Panc1 (cell line): ENCODE measurements around the gene FAM210B. TPM values are rescaled to one million over a fixed set of nuclear protein-coding genes. Genes with fewer than 3 reads are reported as not detected.

Source experiments
- ATAC-seq: fragments of 200-7000 bp; cut with Tn5 transposase; 2 replicates; pipeline ENCODE4 v1.9.1; 2020; ENCODE audit warnings: mild to moderate bottlenecking, moderate library complexity
- BruUV-seq: library from RNA; stranded (reverse); fragments of 400-500 nt; replicated peaks from 2 replicates; lab custom pipeline; 2021; lab: Mats Ljungman, UMichigan
- CTCF ChIA-PET: fragments of 300-600 bp; sonication (Branson Sonifier 250); formaldehyde crosslinking; loops from one replicate; lab custom pipeline; 2022; ENCODE audit warnings: antibody characterized with exemption; lab: Charles Lee
- POLR2A ChIA-PET: fragments of 300-600 bp; sonication (Branson Sonifier 250); formaldehyde crosslinking; loops from one replicate; lab custom pipeline; 2022; ENCODE audit warnings: antibody characterized with exemption; lab: Charles Lee
- DNase-seq: peaks from one replicate; pipeline ENCODE4 v3.0.0-alpha.2; 2010; ENCODE audit warnings: low read depth, low spot score
- H3K27ac ChIP-seq: 2 replicates; pipeline ENCODE4 v1.5.1; 2011; ENCODE audit warnings: mild to moderate bottlenecking, low read length, inconsistent platforms
- H3K27me3 ChIP-seq: fragments of 200-500 bp; sonication (Bioruptor generic); 2 replicates; pipeline ENCODE4 v1.6.0; 2014; ENCODE audit warnings: low read length, inconsistent platforms; ENCODE audit not compliant: control insufficient read depth, insufficient read depth
- H3K36me3 ChIP-seq: fragments of 200-500 bp; sonication (Bioruptor generic); 2 replicates; pipeline ENCODE4 v1.5.1; 2014; ENCODE audit warnings: inconsistent platforms, mild to moderate bottlenecking, low read length, moderate library complexity; ENCODE audit not compliant: control insufficient read depth, insufficient read depth
- H3K4me1 ChIP-seq: 2 replicates; pipeline ENCODE4 v1.5.1; 2011; ENCODE audit warnings: inconsistent platforms, mild to moderate bottlenecking, low read length, moderate library complexity; ENCODE audit not compliant: control insufficient read depth, insufficient read depth
- H3K4me3 ChIP-seq, 2 experiments: 2 replicates each; pipeline ENCODE4 v1.5.1; 2011 to 2012; ENCODE audit warnings: low read depth in 2 of 2, low read length in 2 of 2, mild to moderate bottlenecking in 2 of 2, inconsistent platforms in 1 of 2, moderate library complexity in 1 of 2
- H3K9me3 ChIP-seq: fragments of 200-500 bp; sonication (Bioruptor generic); 2 replicates; pipeline ENCODE4 v1.5.1; 2014; ENCODE audit warnings: low read depth, mild to moderate bottlenecking, inconsistent platforms, low read length, moderate library complexity; ENCODE audit not compliant: control insufficient read depth, insufficient read depth
- POLR2AphosphoS5 ChIP-seq: IDR thresholded peaks from 2 replicates; pipeline ENCODE4 v1.6.1; 2012; ENCODE audit warnings: mild to moderate bottlenecking, low read depth, low read length, moderate library complexity
- SIN3A ChIP-seq: IDR thresholded peaks from 2 replicates; pipeline ENCODE4 v1.6.1; 2012; ENCODE audit warnings: low read depth, mild to moderate bottlenecking, low read length, moderate library complexity, borderline replicate concordance; ENCODE audit not compliant: insufficient read depth
- TCF7L2 ChIP-seq: IDR thresholded peaks from 2 replicates; pipeline ENCODE4 v1.6.1; 2011; ENCODE audit warnings: mild to moderate bottlenecking, low read depth, low read length, inconsistent platforms
- in situ Hi-C: cut with HindIII; loops from 2 replicates; pipeline ENCODE4 v1.10.0; 2016; ENCODE audit warnings: low sequenced_read_pairs, low pct_unique_long_range_greater_than_20kb
- intact Hi-C: fragments of 100-400 bp; cut with micrococcal nuclease; formaldehyde crosslinking; loops from one replicate; pipeline ENCODE4 v1.10.0; 2022; ENCODE audit not compliant: unreplicated experiment
- total RNA-seq: library from RNA; stranded (reverse); gene quantifications from one replicate; pipeline ENCODE4 v1.2.1, GENCODE V29; 2021; ENCODE audit not compliant: unreplicated experiment
- TF ChIP-seq, protein P1 (sequence below), 2 experiments: IDR thresholded peaks; 2 replicates each; pipeline ENCODE4 v1.6.1; 2011 to 2012; ENCODE audit warnings: low read depth in 2 of 2, control low read depth in 1 of 2, low read length in 1 of 2, mild to moderate bottlenecking in 1 of 2, moderate library complexity in 1 of 2; ENCODE audit not compliant: insufficient read depth in 1 of 2
- TF ChIP-seq, protein P2 (sequence below): fragments of 450-650 bp; IDR thresholded peaks from 2 replicates; pipeline ENCODE4 v1.5.1; 2017; ENCODE audit warnings: mild to moderate bottlenecking

Gene FAM210B
- total RNA-seq, 1 experiment from 2014 or later, result 10.8 TPM

DNA sequence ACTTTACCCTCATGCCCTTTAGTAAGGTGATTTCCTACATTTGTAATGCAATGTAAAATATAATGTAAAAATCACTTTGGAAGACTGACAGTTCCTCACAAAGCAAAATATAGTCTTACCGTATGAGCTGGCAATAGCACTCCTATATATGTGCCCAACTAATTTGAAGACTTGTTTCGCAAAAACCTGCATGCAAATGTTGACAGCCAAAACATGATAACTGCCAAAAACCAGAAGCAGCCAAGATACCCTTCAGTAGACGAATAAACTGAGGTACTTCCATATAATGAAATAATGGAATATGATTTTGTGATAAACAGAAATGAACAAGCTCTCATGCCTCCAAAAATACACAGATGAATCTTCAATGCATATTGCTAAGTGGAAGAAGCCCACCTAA is 19.6 kb downstream of the FAM210B start:
- ATAC-seq (no peak), DNase-seq (no peak)
- Histone ChIP-seq H3K27me3 (no peaks in the 10 kb centered on the region), H3K4me1 (no peaks in the 10 kb centered on the region), H3K36me3 (peaks cover 44% of the 10 kb centered on the region), H3K4me3 (no peak overlapping the region), H3K27ac (no peak overlapping the region), H3K9me3 (no peaks in the 10 kb centered on the region)
- TF ChIP-seq, protein P1, sequence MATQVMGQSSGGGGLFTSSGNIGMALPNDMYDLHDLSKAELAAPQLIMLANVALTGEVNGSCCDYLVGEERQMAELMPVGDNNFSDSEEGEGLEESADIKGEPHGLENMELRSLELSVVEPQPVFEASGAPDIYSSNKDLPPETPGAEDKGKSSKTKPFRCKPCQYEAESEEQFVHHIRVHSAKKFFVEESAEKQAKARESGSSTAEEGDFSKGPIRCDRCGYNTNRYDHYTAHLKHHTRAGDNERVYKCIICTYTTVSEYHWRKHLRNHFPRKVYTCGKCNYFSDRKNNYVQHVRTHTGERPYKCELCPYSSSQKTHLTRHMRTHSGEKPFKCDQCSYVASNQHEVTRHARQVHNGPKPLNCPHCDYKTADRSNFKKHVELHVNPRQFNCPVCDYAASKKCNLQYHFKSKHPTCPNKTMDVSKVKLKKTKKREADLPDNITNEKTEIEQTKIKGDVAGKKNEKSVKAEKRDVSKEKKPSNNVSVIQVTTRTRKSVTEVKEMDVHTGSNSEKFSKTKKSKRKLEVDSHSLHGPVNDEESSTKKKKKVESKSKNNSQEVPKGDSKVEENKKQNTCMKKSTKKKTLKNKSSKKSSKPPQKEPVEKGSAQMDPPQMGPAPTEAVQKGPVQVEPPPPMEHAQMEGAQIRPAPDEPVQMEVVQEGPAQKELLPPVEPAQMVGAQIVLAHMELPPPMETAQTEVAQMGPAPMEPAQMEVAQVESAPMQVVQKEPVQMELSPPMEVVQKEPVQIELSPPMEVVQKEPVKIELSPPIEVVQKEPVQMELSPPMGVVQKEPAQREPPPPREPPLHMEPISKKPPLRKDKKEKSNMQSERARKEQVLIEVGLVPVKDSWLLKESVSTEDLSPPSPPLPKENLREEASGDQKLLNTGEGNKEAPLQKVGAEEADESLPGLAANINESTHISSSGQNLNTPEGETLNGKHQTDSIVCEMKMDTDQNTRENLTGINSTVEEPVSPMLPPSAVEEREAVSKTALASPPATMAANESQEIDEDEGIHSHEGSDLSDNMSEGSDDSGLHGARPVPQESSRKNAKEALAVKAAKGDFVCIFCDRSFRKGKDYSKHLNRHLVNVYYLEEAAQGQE (IDR thresholded peaks at IDR 0.05; ENCODE audit: insufficient read depth in 1 of 2, low read depth in 2 of 2, low read length in 1 of 2), result no peak
- TF ChIP-seq SIN3A (no peak), TCF7L2 (no peak), POLR2AphosphoS5 (no peak)
- TF ChIP-seq, protein P2, sequence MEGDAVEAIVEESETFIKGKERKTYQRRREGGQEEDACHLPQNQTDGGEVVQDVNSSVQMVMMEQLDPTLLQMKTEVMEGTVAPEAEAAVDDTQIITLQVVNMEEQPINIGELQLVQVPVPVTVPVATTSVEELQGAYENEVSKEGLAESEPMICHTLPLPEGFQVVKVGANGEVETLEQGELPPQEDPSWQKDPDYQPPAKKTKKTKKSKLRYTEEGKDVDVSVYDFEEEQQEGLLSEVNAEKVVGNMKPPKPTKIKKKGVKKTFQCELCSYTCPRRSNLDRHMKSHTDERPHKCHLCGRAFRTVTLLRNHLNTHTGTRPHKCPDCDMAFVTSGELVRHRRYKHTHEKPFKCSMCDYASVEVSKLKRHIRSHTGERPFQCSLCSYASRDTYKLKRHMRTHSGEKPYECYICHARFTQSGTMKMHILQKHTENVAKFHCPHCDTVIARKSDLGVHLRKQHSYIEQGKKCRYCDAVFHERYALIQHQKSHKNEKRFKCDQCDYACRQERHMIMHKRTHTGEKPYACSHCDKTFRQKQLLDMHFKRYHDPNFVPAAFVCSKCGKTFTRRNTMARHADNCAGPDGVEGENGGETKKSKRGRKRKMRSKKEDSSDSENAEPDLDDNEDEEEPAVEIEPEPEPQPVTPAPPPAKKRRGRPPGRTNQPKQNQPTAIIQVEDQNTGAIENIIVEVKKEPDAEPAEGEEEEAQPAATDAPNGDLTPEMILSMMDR, result no peak
- BruUV-seq, result no TSS peak
- intact Hi-C loops (no loop called here), in situ Hi-C loops (no loop called here)
- POLR2A ChIA-PET, result no interaction called here
- CTCF ChIA-PET, result no interaction called here

DNA sequence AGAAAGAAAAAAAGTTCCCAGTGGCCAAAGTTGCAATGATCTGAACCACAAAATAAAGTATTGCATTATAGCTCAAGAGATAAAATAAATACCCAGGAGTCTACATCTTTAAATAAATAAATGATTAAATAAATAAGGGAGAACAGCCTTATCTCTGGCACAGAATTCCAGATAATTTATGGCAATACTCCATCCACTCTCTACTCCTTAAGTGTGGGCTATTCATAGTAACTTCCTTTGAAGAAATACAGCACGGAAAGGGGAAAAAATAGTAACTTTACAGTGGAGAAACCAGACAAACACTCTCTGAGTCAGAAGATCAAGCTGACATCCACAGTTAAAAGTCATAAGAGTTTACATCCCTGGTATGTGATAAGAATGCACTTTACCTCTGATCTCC is 21.6 kb downstream of the FAM210B start:
- ATAC-seq (no peak), DNase-seq (no peak)
- no TSS peak for BruUV-seq
- ChIA-PET POLR2A (no interaction called here), CTCF (no interaction called here)
- in situ Hi-C loops (no loop called here), intact Hi-C loops (no loop called here)
- Histone ChIP-seq H3K27ac (no peak overlapping the region), H3K36me3 (peaks cover 50% of the 10 kb centered on the region), H3K9me3 (no peaks in the 10 kb centered on the region), H3K27me3 (no peaks in the 10 kb centered on the region), H3K4me1 (no peaks in the 10 kb centered on the region), H3K4me3 (no peak overlapping the region)
- TF ChIP-seq TCF7L2, result no peak
- TF ChIP-seq, protein P1 (IDR thresholded peaks at IDR 0.05; ENCODE audit: insufficient read depth in 1 of 2, low read depth in 2 of 2, low read length in 1 of 2), result no peak
- TF ChIP-seq SIN3A, result no peak
- TF ChIP-seq, protein P2, result no peak
- TF ChIP-seq POLR2AphosphoS5, result no peak
